Measurements from ENCODE around the gene CAVIN2. TPM values are rescaled to one million over a fixed set of nuclear protein-coding genes. Genes with fewer than 3 reads are reported as not detected.

Gene CAVIN2
- total RNA-seq, 1 experiment from 2014 or later, result 2.3 TPM

- no peak overlapping the region for H2AFZ ChIP-seq
- H3K9me2 ChIP-seq (ENCODE audit: insufficient read depth), result no peaks in the 10 kb centered on the region
- H4K20me1 ChIP-seq (ENCODE audit: insufficient read depth), result no peaks in the 10 kb centered on the region
- TF ChIP-seq EZH2 (IDR thresholded peaks at IDR 0.05; ENCODE audit: low read depth), result no peak
- TF ChIP-seq, protein P1, sequence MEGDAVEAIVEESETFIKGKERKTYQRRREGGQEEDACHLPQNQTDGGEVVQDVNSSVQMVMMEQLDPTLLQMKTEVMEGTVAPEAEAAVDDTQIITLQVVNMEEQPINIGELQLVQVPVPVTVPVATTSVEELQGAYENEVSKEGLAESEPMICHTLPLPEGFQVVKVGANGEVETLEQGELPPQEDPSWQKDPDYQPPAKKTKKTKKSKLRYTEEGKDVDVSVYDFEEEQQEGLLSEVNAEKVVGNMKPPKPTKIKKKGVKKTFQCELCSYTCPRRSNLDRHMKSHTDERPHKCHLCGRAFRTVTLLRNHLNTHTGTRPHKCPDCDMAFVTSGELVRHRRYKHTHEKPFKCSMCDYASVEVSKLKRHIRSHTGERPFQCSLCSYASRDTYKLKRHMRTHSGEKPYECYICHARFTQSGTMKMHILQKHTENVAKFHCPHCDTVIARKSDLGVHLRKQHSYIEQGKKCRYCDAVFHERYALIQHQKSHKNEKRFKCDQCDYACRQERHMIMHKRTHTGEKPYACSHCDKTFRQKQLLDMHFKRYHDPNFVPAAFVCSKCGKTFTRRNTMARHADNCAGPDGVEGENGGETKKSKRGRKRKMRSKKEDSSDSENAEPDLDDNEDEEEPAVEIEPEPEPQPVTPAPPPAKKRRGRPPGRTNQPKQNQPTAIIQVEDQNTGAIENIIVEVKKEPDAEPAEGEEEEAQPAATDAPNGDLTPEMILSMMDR (conservative IDR thresholded peaks at IDR 0.05), result no peak
- 0 out of 2 replicates have a peak overlapping the region, but pooled peaks have one; percentile 33 for H3K27ac ChIP-seq
- CTCF ChIA-PET, result no interaction called here
- no peaks in the 10 kb centered on the region for H3K36me3 ChIP-seq (ENCODE audit: low read depth)
- H3F3A ChIP-seq (ENCODE audit: insufficient read depth, low read depth), result no peaks in the 10 kb centered on the region
- DNase-seq, result no peak
- H3K4me1 ChIP-seq (replicated peaks; ENCODE audit: insufficient read depth), result 0 out of 2 replicates have a peak, but pooled peaks cover 8% of the 10 kb centered on the region
- POLR2A ChIA-PET (ENCODE audit: unreplicated experiment), result interaction anchor here (0.7 kb wide), 1 partner anchor 1181 kb away, joined by 11 read pairs; no protein-coding TSS in a partner anchor
- BruUV-seq (replicated peaks), result no TSS peak
- H3K4me2 ChIP-seq, result no peak overlapping the region
- no peaks in the 10 kb centered on the region for H3K27me3 ChIP-seq (ENCODE audit: insufficient read depth, low read depth)
- intact Hi-C loops (cut with micrococcal nuclease; ENCODE audit: unreplicated experiment), result no loop called here
- no peaks in the 10 kb centered on the region for H3K9me3 ChIP-seq (ENCODE audit: insufficient read depth, low read depth)
- H3K79me2 ChIP-seq (ENCODE audit: low read depth), result no peaks in the 10 kb centered on the region
- no peak overlapping the region for H3K4me3 ChIP-seq
These were observed 31.0 kb upstream of the CAVIN2 start for GRCh38 chr2:191877875-191878274.

GRCh38 chr2:191875859-191876258, 29.0 kb upstream of the CAVIN2 start:
- Histone ChIP-seq H3K27ac (no peak overlapping the region), H2AFZ (no peak overlapping the region), H4K20me1 (ENCODE audit: insufficient read depth) (no peaks in the 10 kb centered on the region), H3K79me2 (ENCODE audit: low read depth) (no peaks in the 10 kb centered on the region), H3K4me3 (no peak overlapping the region), H3K9me3 (ENCODE audit: insufficient read depth, low read depth) (no peaks in the 10 kb centered on the region), H3K9me2 (ENCODE audit: insufficient read depth) (no peaks in the 10 kb centered on the region), H3K4me1 (replicated peaks; ENCODE audit: insufficient read depth) (0 out of 2 replicates have a peak, but pooled peaks cover 8% of the 10 kb centered on the region), H3K4me2 (no peak overlapping the region), H3F3A (ENCODE audit: insufficient read depth, low read depth) (no peaks in the 10 kb centered on the region), H3K27me3 (ENCODE audit: insufficient read depth, low read depth) (no peaks in the 10 kb centered on the region), H3K36me3 (ENCODE audit: low read depth) (no peaks in the 10 kb centered on the region)
- ChIA-PET CTCF (no interaction called here), POLR2A (ENCODE audit: unreplicated experiment) (no interaction called here)
- intact Hi-C loops (cut with micrococcal nuclease; ENCODE audit: unreplicated experiment), result no loop called here
- TF ChIP-seq EZH2 (IDR thresholded peaks at IDR 0.05; ENCODE audit: low read depth), result no peak
- TF ChIP-seq, protein P1 (conservative IDR thresholded peaks at IDR 0.05), result no peak
- DNase-seq, result no peak
- no TSS peak for BruUV-seq (replicated peaks)

DNA sequence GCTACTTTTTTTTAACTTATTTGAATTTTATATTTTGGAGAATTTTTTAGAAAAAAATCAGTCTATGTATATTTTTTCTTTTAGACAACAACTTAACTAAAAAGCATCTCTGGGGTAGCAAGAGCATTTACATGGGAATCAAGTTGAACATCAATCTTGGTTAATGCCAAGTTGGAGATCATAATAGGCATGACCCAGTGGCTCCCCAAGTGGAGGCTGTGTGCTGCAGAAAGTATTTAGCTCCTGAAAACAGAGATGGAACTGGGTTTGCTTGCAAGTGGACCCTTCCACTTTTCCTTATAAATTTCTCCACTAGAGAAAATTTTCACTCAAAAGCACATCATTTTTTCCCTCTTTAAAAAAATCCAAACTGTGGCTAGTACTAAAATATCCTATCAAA, 23.9 kb upstream of the CAVIN2 start:
- POLR2A ChIA-PET (ENCODE audit: unreplicated experiment), result no interaction called here

More for the DNA sequence above, 23.9 kb upstream of the CAVIN2 start:
- no peak overlapping the region for H3K4me3 ChIP-seq
- peaks cover 16% of the 10 kb centered on the region; the same call in 1 of the 2 replicates for H3F3A ChIP-seq (ENCODE audit: insufficient read depth, low read depth)
- intact Hi-C loops (cut with micrococcal nuclease; ENCODE audit: unreplicated experiment), result no loop called here
- H3K79me2 ChIP-seq (ENCODE audit: low read depth), result no peaks in the 10 kb centered on the region
- DNase-seq, result no peak
- no peak overlapping the region for H2AFZ ChIP-seq
- H3K36me3 ChIP-seq (ENCODE audit: low read depth), result no peaks in the 10 kb centered on the region
- TF ChIP-seq, protein P1 (conservative IDR thresholded peaks at IDR 0.05), result no peak
- no peaks in the 10 kb centered on the region for H4K20me1 ChIP-seq (ENCODE audit: insufficient read depth)
- H3K27me3 ChIP-seq (ENCODE audit: insufficient read depth, low read depth), result no peaks in the 10 kb centered on the region
- H3K27ac ChIP-seq, result no peak overlapping the region
- peaks cover 21% of the 10 kb centered on the region for H3K4me1 ChIP-seq (replicated peaks; ENCODE audit: insufficient read depth)
- CTCF ChIA-PET, result no interaction called here
- H3K9me2 ChIP-seq (ENCODE audit: insufficient read depth), result no peaks in the 10 kb centered on the region
- BruUV-seq (replicated peaks), result no TSS peak
- no peak overlapping the region for H3K4me2 ChIP-seq
- no peaks in the 10 kb centered on the region for H3K9me3 ChIP-seq (ENCODE audit: insufficient read depth, low read depth)

All from PC-9 (cell line).